Measurements from ENCODE around the gene RBM38.

Gene RBM38

GRCh38 chr20:57451431-57451794 is 60.2 kb downstream of the RBM38 start:
- no peak for DNase-seq (ENCODE audit: low read depth)

GRCh38 chr20:57451795-57452661 is 60.8 kb downstream of the RBM38 start:
- DNase-seq (ENCODE audit: low read depth) = no peak

- DNase-seq (ENCODE audit: low read depth) = no peak
Measured at GRCh38 chr20:57455386-57455785, 64.2 kb downstream of the RBM38 start.

GRCh38 chr20:57456116-57456515 is 64.9 kb downstream of the RBM38 start:
- DNase-seq (ENCODE audit: low read depth) = no peak

GRCh38 chr20:57457243-57458095 is 66.3 kb downstream of the RBM38 start:
- no peak for DNase-seq (ENCODE audit: low read depth)

GRCh38 chr20:57458400-57459160 is 67.4 kb downstream of the RBM38 start:
- DNase-seq (ENCODE audit: low read depth) = no peak

Measured in HS-27A (cell line).